ENCODE data around the gene MKNK1.

MKNK1 gene

GRCh38 chr1:46515576-46515975, 88.5 kb downstream of the MKNK1 start:
- Histone ChIP-seq H3K4me3 (ENCODE audit: low read depth in 1 of 2, low read length in 2 of 2) (no peak overlapping the region), H3K36me3 (ENCODE audit: control insufficient read depth in 1 of 2, insufficient read depth in 2 of 2, low read length in 2 of 2) (no peaks in the 10 kb centered on the region), H3K4me1 (ENCODE audit: control insufficient read depth in 1 of 2, insufficient read depth in 2 of 2, low read length in 2 of 2) (no peaks in the 10 kb centered on the region), H3K27me3 (ENCODE audit: low read depth, low read length) (no peaks in the 10 kb centered on the region), H3K9me3 (ENCODE audit: control insufficient read depth in 1 of 2, low read length in 2 of 2) (no peaks in the 10 kb centered on the region), H3K27ac (ENCODE audit: low read length) (no peak overlapping the region)

- Histone ChIP-seq H3K36me3 (ENCODE audit: control insufficient read depth in 1 of 2, insufficient read depth in 2 of 2, low read length in 2 of 2) (no peaks in the 10 kb centered on the region), H3K9me3 (ENCODE audit: control insufficient read depth in 1 of 2, low read length in 2 of 2) (no peaks in the 10 kb centered on the region), H3K4me3 (ENCODE audit: low read depth in 1 of 2, low read length in 2 of 2) (no peak overlapping the region), H3K27me3 (ENCODE audit: low read depth, low read length) (no peaks in the 10 kb centered on the region), H3K27ac (ENCODE audit: low read length) (no peak overlapping the region), H3K4me1 (ENCODE audit: control insufficient read depth in 1 of 2, insufficient read depth in 2 of 2, low read length in 2 of 2) (no peaks in the 10 kb centered on the region)
Measured at GRCh38 chr1:46513536-46513935, 90.5 kb downstream of the MKNK1 start.

GRCh38 chr1:46512792-46513190, 91.3 kb downstream of the MKNK1 start:
- Histone ChIP-seq H3K4me3 (ENCODE audit: low read depth in 1 of 2, low read length in 2 of 2) (no peak overlapping the region), H3K4me1 (ENCODE audit: control insufficient read depth in 1 of 2, insufficient read depth in 2 of 2, low read length in 2 of 2) (no peaks in the 10 kb centered on the region), H3K9me3 (ENCODE audit: control insufficient read depth in 1 of 2, low read length in 2 of 2) (no peaks in the 10 kb centered on the region), H3K27ac (ENCODE audit: low read length) (no peak overlapping the region), H3K27me3 (ENCODE audit: low read depth, low read length) (no peaks in the 10 kb centered on the region), H3K36me3 (ENCODE audit: control insufficient read depth in 1 of 2, insufficient read depth in 2 of 2, low read length in 2 of 2) (no peaks in the 10 kb centered on the region)

- Histone ChIP-seq H3K9me3 (ENCODE audit: control insufficient read depth in 1 of 2, low read length in 2 of 2) (no peaks in the 10 kb centered on the region), H3K27ac (ENCODE audit: low read length) (no peak overlapping the region), H3K4me1 (ENCODE audit: control insufficient read depth in 1 of 2, insufficient read depth in 2 of 2, low read length in 2 of 2) (no peaks in the 10 kb centered on the region), H3K36me3 (ENCODE audit: control insufficient read depth in 1 of 2, insufficient read depth in 2 of 2, low read length in 2 of 2) (no peaks in the 10 kb centered on the region), H3K27me3 (ENCODE audit: low read depth, low read length) (no peaks in the 10 kb centered on the region), H3K4me3 (ENCODE audit: low read depth in 1 of 2, low read length in 2 of 2) (no peak overlapping the region)
Measured at GRCh38 chr1:46512135-46512791, 91.8 kb downstream of the MKNK1 start.

- Histone ChIP-seq H3K9me3 (ENCODE audit: control insufficient read depth in 1 of 2, low read length in 2 of 2) (no peaks in the 10 kb centered on the region), H3K36me3 (ENCODE audit: control insufficient read depth in 1 of 2, insufficient read depth in 2 of 2, low read length in 2 of 2) (no peaks in the 10 kb centered on the region), H3K27me3 (ENCODE audit: low read depth, low read length) (no peaks in the 10 kb centered on the region), H3K4me1 (ENCODE audit: control insufficient read depth in 1 of 2, insufficient read depth in 2 of 2, low read length in 2 of 2) (no peaks in the 10 kb centered on the region), H3K4me3 (ENCODE audit: low read depth in 1 of 2, low read length in 2 of 2) (no peak overlapping the region), H3K27ac (ENCODE audit: low read length) (no peak overlapping the region)
Measured at GRCh38 chr1:46510998-46511365, 93.1 kb downstream of the MKNK1 start.

GRCh38 chr1:46510341-46510997, 93.6 kb downstream of the MKNK1 start:
- no peaks in the 10 kb centered on the region for H3K27me3 ChIP-seq (ENCODE audit: low read depth, low read length)

GRCh38 chr1:46508757-46509156, 95.3 kb downstream of the MKNK1 start:
- Histone ChIP-seq H3K9me3 (ENCODE audit: control insufficient read depth in 1 of 2, low read length in 2 of 2) (no peaks in the 10 kb centered on the region), H3K27ac (ENCODE audit: low read length) (no peak overlapping the region), H3K27me3 (ENCODE audit: low read depth, low read length) (no peaks in the 10 kb centered on the region), H3K36me3 (ENCODE audit: control insufficient read depth in 1 of 2, insufficient read depth in 2 of 2, low read length in 2 of 2) (no peaks in the 10 kb centered on the region), H3K4me3 (ENCODE audit: low read depth in 1 of 2, low read length in 2 of 2) (no peak overlapping the region), H3K4me1 (ENCODE audit: control insufficient read depth in 1 of 2, insufficient read depth in 2 of 2, low read length in 2 of 2) (no peaks in the 10 kb centered on the region)

More at GRCh38 chr1:46510341-46510997, 93.6 kb downstream of the MKNK1 start:
- H3K4me1 ChIP-seq (ENCODE audit: control insufficient read depth in 1 of 2, insufficient read depth in 2 of 2, low read length in 2 of 2) = no peaks in the 10 kb centered on the region
- H3K9me3 ChIP-seq (ENCODE audit: control insufficient read depth in 1 of 2, low read length in 2 of 2) = no peaks in the 10 kb centered on the region
- no peak overlapping the region for H3K4me3 ChIP-seq (ENCODE audit: low read depth in 1 of 2, low read length in 2 of 2)
- H3K27ac ChIP-seq (ENCODE audit: low read length) = no peak overlapping the region
- no peaks in the 10 kb centered on the region for H3K36me3 ChIP-seq (ENCODE audit: control insufficient read depth in 1 of 2, insufficient read depth in 2 of 2, low read length in 2 of 2)

Measured in muscle layer of duodenum (tissue), 2 donors.